Colon (tissue), 2 donors: ENCODE results near the gene WAC.
"Not testable (repeated sequence)": the region's sequence is repeated elsewhere in the genome, so short reads cannot be mapped to it uniquely, and the experiment has no call there.

Experiments
- FAIRE-seq: peaks from 2 replicates; lab custom pipeline; 2012; peaks lifted over from hg19 to GRCh38; lab: Jason Lieb, UNC
- donor health status: control.
- donor health status: control.

Gene WAC

GRCh38 chr10:28532337-28533185 lies at the start of gene WAC:
TSS of gene WAC (plus strand) at chr10:28533118. CDS start at chr10:28533580, 462 bp downstream.
- no peak for FAIRE-seq

GRCh38 chr10:28489206-28489605 lies 43.7 kb upstream of the WAC start:
- no peak for FAIRE-seq

- not testable (repeated sequence) for FAIRE-seq
These were observed 42.6 kb upstream of the WAC start for GRCh38 chr10:28490256-28490865.

- no peak for FAIRE-seq
These were observed 40.6 kb upstream of the WAC start for GRCh38 chr10:28492116-28492920.

GRCh38 chr10:28494420-28494819 lies 38.5 kb upstream of the WAC start:
- FAIRE-seq = no peak

GRCh38 chr10:28495084-28495483 lies 37.8 kb upstream of the WAC start:
- FAIRE-seq = no peak

GRCh38 chr10:28496017-28496416 lies 36.9 kb upstream of the WAC start:
- FAIRE-seq = no peak

GRCh38 chr10:28496481-28496961 lies 36.4 kb upstream of the WAC start:
- no peak for FAIRE-seq

- no peak for FAIRE-seq
These were observed 35.4 kb upstream of the WAC start for GRCh38 chr10:28497313-28498126.

- not testable (repeated sequence) for FAIRE-seq
These were observed 32.7 kb upstream of the WAC start for GRCh38 chr10:28500203-28500602.

- FAIRE-seq = no peak
These were observed 29.8 kb upstream of the WAC start for GRCh38 chr10:28503114-28503513.

- FAIRE-seq = no peak
These were observed 27.5 kb upstream of the WAC start for GRCh38 chr10:28505359-28505959.

GRCh38 chr10:28508304-28508925 lies 24.5 kb upstream of the WAC start:
- no peak for FAIRE-seq

- no peak for FAIRE-seq
These were observed 23.6 kb upstream of the WAC start for GRCh38 chr10:28509286-28509685.

GRCh38 chr10:28514648-28515047 lies 18.3 kb upstream of the WAC start:
- FAIRE-seq = no peak

GRCh38 chr10:28520346-28520745 lies 12.6 kb upstream of the WAC start:
- no peak for FAIRE-seq

GRCh38 chr10:28520828-28521227 lies 12.1 kb upstream of the WAC start:
- FAIRE-seq = not testable (repeated sequence)

GRCh38 chr10:28521961-28522360 lies 11.0 kb upstream of the WAC start:
- not testable (repeated sequence) for FAIRE-seq

- no peak for FAIRE-seq
These were observed 9.1 kb upstream of the WAC start for GRCh38 chr10:28523725-28524252.

GRCh38 chr10:28530751-28531150 lies 2.2 kb upstream of the WAC start:
- FAIRE-seq = no peak

GRCh38 chr10:28533186-28533564 lies 257 bp downstream of the WAC start:
- FAIRE-seq = no peak
